Gastrocnemius medialis (tissue), 4 donors: ENCODE measurements around the gene MAP1LC3B.

Experiments
- POLR2A ChIP-seq, 2 donors: fragments of 450-650 bp; IDR thresholded peaks; one replicate each; pipeline ENCODE4 v1.6.1; 2017; ENCODE audit warnings: antibody characterized with exemption in 2 of 2, mild to moderate bottlenecking in 2 of 2, moderate library complexity in 2 of 2
- TF ChIP-seq, protein P1 (sequence below), 5 experiments: fragments of 450-650 bp in 3 of 5; fragments of 200-600 bp in 2 of 5; sonication (generic) in 2 of 5; IDR thresholded peaks in 4 of 5; conservative IDR thresholded peaks in 1 of 5; 1 replicate in 4 of 5; 2 replicates in 1 of 5; pipeline ENCODE4 v1.5.1; 2016 to 2019; ENCODE audit warnings: antibody characterized with exemption in 5 of 5, mild to moderate bottlenecking in 3 of 5, moderate library complexity in 3 of 5

DNA sequence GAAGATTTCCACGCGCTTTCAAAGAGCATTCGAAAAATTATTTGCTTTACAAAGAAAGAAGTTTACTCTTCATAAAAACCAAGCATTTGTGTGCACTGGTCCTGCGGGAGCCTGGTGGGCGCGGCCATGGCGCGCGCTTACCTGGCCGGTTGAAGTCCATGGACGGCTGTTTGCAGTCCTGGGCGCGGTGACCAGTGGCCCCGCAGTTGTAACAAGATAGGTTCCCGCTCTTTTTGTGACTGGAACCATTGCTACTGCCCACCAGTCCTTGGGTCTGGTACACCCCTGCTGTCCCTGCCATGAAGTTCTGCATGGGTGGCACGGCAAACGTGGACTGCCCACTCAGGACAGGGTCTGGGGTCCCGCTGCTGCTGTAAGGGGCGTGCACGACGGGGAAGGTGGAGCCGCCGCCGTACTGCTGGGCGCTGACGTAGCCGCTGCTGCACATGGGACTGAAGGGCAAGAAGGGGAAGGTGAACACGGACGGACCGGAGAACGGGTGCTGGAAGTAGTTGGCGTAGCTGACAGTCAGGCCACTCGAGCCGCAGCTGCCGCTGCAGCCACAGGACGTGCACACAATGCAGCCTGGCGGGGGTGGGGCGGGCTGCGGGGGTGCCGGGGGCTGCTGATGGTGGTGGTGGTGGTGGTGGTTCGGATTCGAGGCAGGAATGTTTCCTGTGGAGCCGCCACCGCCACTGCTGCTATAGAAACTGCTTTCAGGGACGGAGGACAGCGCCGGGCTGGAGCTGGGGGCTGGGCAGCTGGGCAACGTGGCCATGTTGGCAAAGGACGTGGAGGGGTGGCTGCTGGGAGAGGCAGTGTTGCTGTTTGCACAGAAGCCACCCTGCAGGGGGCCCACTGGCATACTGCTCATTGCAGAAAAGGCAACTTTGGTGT lies 19.5 kb downstream of the MAP1LC3B start:
- TF ChIP-seq, protein P1, sequence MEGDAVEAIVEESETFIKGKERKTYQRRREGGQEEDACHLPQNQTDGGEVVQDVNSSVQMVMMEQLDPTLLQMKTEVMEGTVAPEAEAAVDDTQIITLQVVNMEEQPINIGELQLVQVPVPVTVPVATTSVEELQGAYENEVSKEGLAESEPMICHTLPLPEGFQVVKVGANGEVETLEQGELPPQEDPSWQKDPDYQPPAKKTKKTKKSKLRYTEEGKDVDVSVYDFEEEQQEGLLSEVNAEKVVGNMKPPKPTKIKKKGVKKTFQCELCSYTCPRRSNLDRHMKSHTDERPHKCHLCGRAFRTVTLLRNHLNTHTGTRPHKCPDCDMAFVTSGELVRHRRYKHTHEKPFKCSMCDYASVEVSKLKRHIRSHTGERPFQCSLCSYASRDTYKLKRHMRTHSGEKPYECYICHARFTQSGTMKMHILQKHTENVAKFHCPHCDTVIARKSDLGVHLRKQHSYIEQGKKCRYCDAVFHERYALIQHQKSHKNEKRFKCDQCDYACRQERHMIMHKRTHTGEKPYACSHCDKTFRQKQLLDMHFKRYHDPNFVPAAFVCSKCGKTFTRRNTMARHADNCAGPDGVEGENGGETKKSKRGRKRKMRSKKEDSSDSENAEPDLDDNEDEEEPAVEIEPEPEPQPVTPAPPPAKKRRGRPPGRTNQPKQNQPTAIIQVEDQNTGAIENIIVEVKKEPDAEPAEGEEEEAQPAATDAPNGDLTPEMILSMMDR (IDR thresholded peaks at IDR 0.05 in 4 of 5, conservative IDR thresholded peaks at IDR 0.05 in 1 of 5) = no peak
- TF ChIP-seq POLR2A (IDR thresholded peaks at IDR 0.05) = no peak
